HTERT RPE-1 (cell line): Measurements from ENCODE around the gene CSRNP2.
"Not testable (repeated sequence)": the region's sequence is repeated elsewhere in the genome, so short reads cannot be mapped to it uniquely, and the experiment has no call there.

Source experiments
- in situ Hi-C: fragments of 300-500 bp; cut with MboI; formaldehyde crosslinking; loops from 4 replicates; pipeline ENCODE4 v1.14.3; 2020; ENCODE audit warnings: low sequenced_read_pairs

Gene CSRNP2

GRCh38 chr12:51083126-51083833 lies at the start of gene CSRNP2:
Gene CSRNP2 (minus strand): TSS chr12:51083596. CDS start chr12:51076561, 7,035 bp downstream.
- in situ Hi-C loops, result no loop called here

GRCh38 chr12:51132693-51133092 lies 49.3 kb upstream of the CSRNP2 start:
- in situ Hi-C loops, result no loop called here

- in situ Hi-C loops, result no loop called here
These were observed 48.5 kb upstream of the CSRNP2 start for GRCh38 chr12:51131745-51132521.

GRCh38 chr12:51128919-51129318 lies 45.5 kb upstream of the CSRNP2 start:
- in situ Hi-C loops, result no loop called here

- in situ Hi-C loops, result no loop called here
These were observed 43.8 kb upstream of the CSRNP2 start for GRCh38 chr12:51127050-51127729.

- in situ Hi-C loops, result no loop called here
These were observed 42.9 kb upstream of the CSRNP2 start for GRCh38 chr12:51126297-51126696.

- in situ Hi-C loops, result no loop called here
These were observed 41.1 kb upstream of the CSRNP2 start for GRCh38 chr12:51124504-51124903.

- in situ Hi-C loops, result no loop called here
These were observed 39.4 kb upstream of the CSRNP2 start for GRCh38 chr12:51122844-51123243.

GRCh38 chr12:51118706-51119105 lies 35.3 kb upstream of the CSRNP2 start:
- in situ Hi-C loops, result no loop called here

- in situ Hi-C loops, result no loop called here
These were observed 32.1 kb upstream of the CSRNP2 start for GRCh38 chr12:51115533-51115932.

GRCh38 chr12:51108136-51108535 lies 24.7 kb upstream of the CSRNP2 start:
- in situ Hi-C loops, result no loop called here

GRCh38 chr12:51103977-51104376 lies 20.6 kb upstream of the CSRNP2 start:
- in situ Hi-C loops, result no loop called here

- in situ Hi-C loops, result no loop called here
These were observed 15.2 kb upstream of the CSRNP2 start for GRCh38 chr12:51098611-51099010.

- in situ Hi-C loops, result no loop called here
These were observed 7.4 kb upstream of the CSRNP2 start for GRCh38 chr12:51090705-51091229.

GRCh38 chr12:51087818-51088217 lies 4.4 kb upstream of the CSRNP2 start:
- in situ Hi-C loops, result no loop called here

- in situ Hi-C loops, result no loop called here
These were observed 3.5 kb upstream of the CSRNP2 start for GRCh38 chr12:51086933-51087332.

- in situ Hi-C loops, result no loop called here
These were observed 2.4 kb upstream of the CSRNP2 start for GRCh38 chr12:51085757-51086156.

- in situ Hi-C loops, result no loop called here
These were observed 753 bp downstream of the CSRNP2 start for GRCh38 chr12:51082561-51083125.

- in situ Hi-C loops, result no loop called here
These were observed 2.0 kb downstream of the CSRNP2 start for GRCh38 chr12:51081421-51081820.

GRCh38 chr12:51080136-51080535 lies 3.3 kb downstream of the CSRNP2 start:
- in situ Hi-C loops, result no loop called here

GRCh38 chr12:51078866-51079265 lies 4.5 kb downstream of the CSRNP2 start:
- in situ Hi-C loops, result not testable (repeated sequence)
